Stimulated activated naive CD8-positive, alpha-beta T cell treated with anti-CD3 and anti-CD28 coated beads, Interleukin-15, Interleukin-2, amounts not matched to agents 100 ng/mL and 50 ng/mL, for 24 hours (primary cell): Measurements from ENCODE around the gene CTNNA3.

Experiments used
- H3K27ac Mint-ChIP-seq: one replicate; pipeline ENCODE4 v1.8.0; 2021; ENCODE audit warnings: mild to moderate bottlenecking, mixed read lengths
- H3K27me3 Mint-ChIP-seq: one replicate; pipeline ENCODE4 v1.8.0; 2021; ENCODE audit warnings: mixed read lengths
- H3K36me3 Mint-ChIP-seq: one replicate; pipeline ENCODE4 v1.8.0; 2021; ENCODE audit warnings: low read depth, mixed read lengths
- H3K4me1 Mint-ChIP-seq: one replicate; pipeline ENCODE4 v1.8.0; 2021; ENCODE audit warnings: low read depth, mixed read lengths
- H3K4me3 Mint-ChIP-seq: one replicate; pipeline ENCODE4 v1.8.0; 2021; ENCODE audit warnings: mild to moderate bottlenecking, mixed read lengths
- H3K9me3 Mint-ChIP-seq: one replicate; pipeline ENCODE4 v1.8.0; 2021; ENCODE audit warnings: mixed read lengths

Gene CTNNA3

DNA sequence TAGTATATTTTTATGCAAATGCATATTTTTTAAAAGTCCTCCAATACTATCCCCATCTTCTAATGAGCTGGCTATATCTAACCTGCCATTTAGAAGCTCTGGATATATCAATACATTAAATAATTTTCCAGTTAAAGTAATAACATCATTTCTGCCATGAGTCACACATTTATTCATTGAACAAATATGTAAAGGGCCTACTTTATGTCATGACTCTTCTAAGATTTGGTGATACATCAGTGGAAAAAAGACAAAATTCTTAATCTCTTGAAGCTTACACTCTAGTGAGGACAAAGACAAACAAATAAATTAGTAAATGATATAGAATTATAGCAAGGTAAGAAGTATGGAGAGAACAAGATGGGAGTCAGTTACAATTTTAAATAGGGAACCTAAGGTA, 1487.0 kb downstream of the CTNNA3 start:
- Mint-ChIP-seq H3K4me3 (no peak overlapping the region), H3K4me1 (no peaks in the 10 kb centered on the region), H3K36me3 (no peaks in the 10 kb centered on the region), H3K27ac (no peak overlapping the region), H3K27me3 (no peaks in the 10 kb centered on the region), H3K9me3 (no peaks in the 10 kb centered on the region)

DNA sequence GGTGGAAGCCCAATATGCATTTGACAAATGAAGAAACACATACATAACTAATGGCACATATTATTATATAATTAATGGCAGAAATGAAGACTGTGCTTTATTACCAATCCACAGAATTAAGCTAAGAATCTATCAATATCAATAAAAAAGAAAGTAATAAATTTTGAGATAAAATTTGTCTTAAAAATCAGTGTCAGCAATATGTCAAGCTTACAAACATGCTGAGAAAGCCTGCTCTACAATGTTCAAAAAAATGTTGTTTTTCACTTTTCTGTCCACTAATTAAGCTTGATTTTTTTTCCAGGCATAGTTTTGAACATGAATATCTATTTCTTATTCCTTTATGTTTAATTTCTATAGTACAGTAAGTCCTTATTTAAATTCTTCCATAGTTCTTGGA, 1491.2 kb downstream of the CTNNA3 start:
- H3K4me1 Mint-ChIP-seq, result no peaks in the 10 kb centered on the region
- no peaks in the 10 kb centered on the region for H3K9me3 Mint-ChIP-seq
- H3K27ac Mint-ChIP-seq, result no peak overlapping the region
- peaks cover 7% of the 10 kb centered on the region for H3K27me3 Mint-ChIP-seq
- H3K4me3 Mint-ChIP-seq, result no peak overlapping the region
- no peaks in the 10 kb centered on the region for H3K36me3 Mint-ChIP-seq

DNA sequence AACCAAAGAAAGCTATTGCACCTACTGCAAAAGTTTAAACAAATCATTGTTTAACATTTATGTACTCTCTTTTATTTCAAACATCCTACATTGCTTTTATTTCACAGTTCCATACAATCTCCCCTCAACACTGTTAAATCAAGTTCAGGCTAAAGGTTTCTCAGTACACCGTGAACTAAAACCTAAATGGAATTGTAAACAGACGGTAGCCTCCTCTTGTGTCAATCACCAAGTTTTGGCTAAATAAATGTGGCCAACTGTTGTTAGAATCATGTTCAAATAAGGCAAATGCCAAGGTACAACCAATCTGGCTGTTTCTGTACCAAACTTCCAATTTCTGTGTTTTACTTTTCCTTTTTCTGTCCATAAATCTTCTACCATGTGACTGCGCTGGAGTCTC, 1493.9 kb downstream of the CTNNA3 start:
- Mint-ChIP-seq H3K36me3 (no peaks in the 10 kb centered on the region), H3K4me1 (no peaks in the 10 kb centered on the region), H3K4me3 (no peak overlapping the region), H3K9me3 (no peaks in the 10 kb centered on the region), H3K27ac (no peak overlapping the region), H3K27me3 (peaks cover 7% of the 10 kb centered on the region)

DNA sequence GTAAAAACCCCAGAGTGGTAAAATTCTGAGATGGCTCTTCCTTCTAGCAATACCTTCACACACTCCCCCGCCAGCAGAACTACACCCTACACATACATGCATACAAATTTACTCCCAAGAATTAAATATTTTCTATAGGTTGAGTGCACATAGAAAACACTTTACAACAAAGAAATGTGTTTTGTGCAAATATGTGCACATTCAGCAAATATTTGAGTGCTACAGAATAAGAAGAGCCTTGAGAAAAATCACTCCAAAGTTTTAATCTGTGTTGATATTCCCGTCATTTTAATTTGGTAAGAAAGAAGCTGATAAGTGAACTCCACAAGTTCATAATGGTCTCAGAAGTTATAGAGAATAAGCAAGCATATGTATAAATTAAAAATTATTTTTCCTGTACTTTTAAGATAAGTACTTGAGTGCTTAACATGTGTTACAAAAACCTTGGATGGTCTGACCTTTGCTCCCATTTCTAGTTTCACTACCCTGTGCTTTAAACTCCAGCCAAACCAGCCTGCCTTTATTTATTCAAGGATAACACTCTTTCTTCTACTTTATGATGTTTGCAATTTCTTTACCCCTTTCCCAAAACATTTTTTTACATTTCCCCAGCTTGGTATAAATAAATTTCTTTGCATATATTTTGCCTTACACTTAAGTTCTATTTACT, 1503.7 kb downstream of the CTNNA3 start:
- H3K27ac Mint-ChIP-seq, result no peak overlapping the region
- H3K9me3 Mint-ChIP-seq, result no peaks in the 10 kb centered on the region
- no peaks in the 10 kb centered on the region for H3K27me3 Mint-ChIP-seq
- no peaks in the 10 kb centered on the region for H3K4me1 Mint-ChIP-seq
- H3K4me3 Mint-ChIP-seq, result no peak overlapping the region
- no peaks in the 10 kb centered on the region for H3K36me3 Mint-ChIP-seq

DNA sequence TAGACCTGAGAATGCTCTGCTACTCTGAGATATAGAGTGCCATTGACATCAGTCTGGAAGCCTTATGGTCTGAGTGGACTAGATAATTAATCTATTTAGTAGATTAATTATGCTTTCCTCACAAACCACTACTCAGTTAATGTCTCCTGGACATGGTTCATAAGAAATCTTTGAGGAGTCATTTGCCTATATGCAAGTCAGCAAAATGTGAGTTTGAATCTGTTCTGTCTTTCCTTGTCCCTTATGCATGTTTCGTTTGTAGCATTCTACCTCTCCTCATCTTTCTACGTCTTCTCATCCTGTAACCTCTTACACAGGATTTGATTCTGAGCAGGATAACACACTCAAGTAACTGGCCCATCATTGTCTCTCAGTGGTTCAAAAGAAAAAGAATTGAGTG, 1505.6 kb downstream of the CTNNA3 start:
- H3K4me1 Mint-ChIP-seq, result no peaks in the 10 kb centered on the region
- H3K9me3 Mint-ChIP-seq, result no peaks in the 10 kb centered on the region
- no peaks in the 10 kb centered on the region for H3K27me3 Mint-ChIP-seq
- no peak overlapping the region for H3K4me3 Mint-ChIP-seq
- H3K36me3 Mint-ChIP-seq, result no peaks in the 10 kb centered on the region
- H3K27ac Mint-ChIP-seq, result no peak overlapping the region

DNA sequence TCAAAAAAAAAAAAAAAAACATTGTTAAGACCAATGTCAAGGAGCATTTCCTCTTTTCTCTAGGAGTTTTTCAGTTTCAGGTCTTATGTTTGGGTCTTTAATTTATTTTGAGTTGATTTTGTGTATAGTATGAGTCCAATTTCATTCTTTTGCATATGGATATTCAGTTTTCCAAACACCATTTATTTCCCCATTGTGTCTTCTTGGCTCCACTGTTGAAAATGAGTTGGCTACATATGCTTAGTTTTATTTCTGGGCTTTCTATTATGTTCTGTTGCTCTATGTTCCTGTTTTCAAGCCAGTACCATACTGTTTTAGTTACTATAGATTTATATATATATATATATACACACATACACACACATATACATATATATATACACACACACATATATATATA, 1506.7 kb downstream of the CTNNA3 start:
- no peaks in the 10 kb centered on the region for H3K4me1 Mint-ChIP-seq
- no peak overlapping the region for H3K4me3 Mint-ChIP-seq
- no peak overlapping the region for H3K27ac Mint-ChIP-seq
- no peaks in the 10 kb centered on the region for H3K27me3 Mint-ChIP-seq
- H3K36me3 Mint-ChIP-seq, result no peaks in the 10 kb centered on the region
- no peaks in the 10 kb centered on the region for H3K9me3 Mint-ChIP-seq

DNA sequence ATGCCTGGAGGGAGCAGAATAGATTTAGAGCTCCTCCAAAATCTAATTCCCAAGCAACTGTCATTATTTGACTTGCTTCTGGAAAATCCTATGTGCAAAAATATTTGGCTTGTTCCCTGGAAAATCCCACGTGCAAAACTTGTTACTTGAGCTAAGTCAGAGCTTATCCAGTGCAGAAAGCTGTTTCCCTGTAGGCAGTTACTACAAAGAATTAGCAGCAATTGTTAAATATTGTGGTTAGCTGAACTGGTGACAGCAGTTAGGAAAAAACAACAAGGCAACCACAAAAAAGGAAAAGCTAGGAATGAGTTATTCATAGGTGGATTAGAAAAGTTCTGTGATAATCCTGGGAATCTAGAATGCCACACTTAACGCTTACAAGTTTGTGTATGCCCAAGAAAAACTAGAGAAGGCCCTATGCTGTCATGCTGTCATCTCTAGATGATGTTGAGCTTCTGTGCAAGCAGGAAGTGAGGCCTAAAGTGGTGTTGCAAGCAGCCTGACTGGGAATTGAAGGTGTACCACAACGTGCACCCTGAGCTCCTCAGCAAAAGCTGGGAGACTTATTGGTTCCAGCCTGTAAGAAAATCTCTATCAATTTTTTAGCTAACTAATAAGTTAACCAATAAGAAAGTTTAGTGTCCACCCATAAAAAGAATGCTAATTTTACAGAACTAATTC, 1508.8 kb downstream of the CTNNA3 start:
- Mint-ChIP-seq H3K4me3 (no peak overlapping the region), H3K9me3 (no peaks in the 10 kb centered on the region), H3K27ac (no peak overlapping the region)

DNA sequence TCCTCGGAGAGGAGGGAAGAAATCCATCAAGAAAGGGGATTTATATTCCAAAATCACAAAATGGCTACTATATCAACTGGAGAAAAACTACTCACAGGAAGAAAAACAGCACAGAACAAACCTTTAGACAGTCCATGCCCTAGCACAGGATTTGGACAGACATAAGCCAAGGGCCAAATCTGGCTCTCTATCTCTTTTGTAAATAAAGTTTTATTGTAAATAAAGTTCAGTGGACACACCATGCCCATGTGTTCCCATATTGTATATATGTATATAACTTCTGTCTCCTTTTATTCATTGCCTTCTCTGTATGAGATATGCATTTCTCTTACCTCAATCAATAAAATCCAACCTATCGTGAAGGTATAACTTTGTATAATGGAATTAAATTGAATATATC, 1513.0 kb downstream of the CTNNA3 start:
- Mint-ChIP-seq H3K9me3 (no peaks in the 10 kb centered on the region), H3K4me3 (no peak overlapping the region), H3K27me3 (no peaks in the 10 kb centered on the region), H3K36me3 (no peaks in the 10 kb centered on the region), H3K27ac (no peak overlapping the region), H3K4me1 (no peaks in the 10 kb centered on the region)

More for the DNA sequence above, 1508.8 kb downstream of the CTNNA3 start:
- Mint-ChIP-seq H3K36me3 (no peaks in the 10 kb centered on the region), H3K4me1 (no peaks in the 10 kb centered on the region), H3K27me3 (no peaks in the 10 kb centered on the region)

DNA sequence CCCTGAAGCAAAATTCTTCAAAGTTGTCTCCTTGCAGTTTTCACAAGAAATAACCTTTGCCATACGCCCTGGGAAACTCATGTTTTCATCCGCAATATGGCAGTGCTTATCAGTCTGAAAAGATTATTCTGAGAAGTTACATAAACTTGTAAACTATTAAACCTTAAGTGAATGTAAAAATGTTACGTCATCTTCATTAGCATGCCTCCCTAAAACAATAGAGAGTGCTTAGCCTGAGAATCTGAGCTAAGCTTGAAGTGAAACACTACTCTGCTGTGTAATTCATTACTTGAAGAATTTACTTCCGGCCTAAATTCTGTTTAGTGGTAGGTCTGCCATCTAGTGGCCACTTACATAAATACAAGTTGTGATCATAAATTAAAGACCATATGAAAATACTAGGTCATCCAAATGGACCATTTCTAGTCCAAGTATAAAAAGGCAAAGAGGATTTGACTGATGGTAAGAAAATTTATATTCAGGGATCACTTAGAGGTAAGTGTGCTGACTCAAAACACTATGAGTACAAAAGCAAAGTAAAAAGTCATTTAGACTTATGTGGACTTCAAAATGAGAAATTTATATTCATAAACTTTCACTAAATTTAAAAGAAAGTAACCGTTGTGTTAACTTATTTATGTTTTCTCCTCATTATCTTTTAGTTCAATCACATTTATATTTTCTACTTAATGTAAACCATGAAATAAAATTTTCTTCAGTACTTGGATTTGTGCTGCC, 1515.2 kb downstream of the CTNNA3 start:
- H3K27ac Mint-ChIP-seq, result no peak overlapping the region
- no peak overlapping the region for H3K4me3 Mint-ChIP-seq
- no peaks in the 10 kb centered on the region for H3K9me3 Mint-ChIP-seq
- no peaks in the 10 kb centered on the region for H3K4me1 Mint-ChIP-seq
- H3K36me3 Mint-ChIP-seq, result no peaks in the 10 kb centered on the region
- no peaks in the 10 kb centered on the region for H3K27me3 Mint-ChIP-seq

DNA sequence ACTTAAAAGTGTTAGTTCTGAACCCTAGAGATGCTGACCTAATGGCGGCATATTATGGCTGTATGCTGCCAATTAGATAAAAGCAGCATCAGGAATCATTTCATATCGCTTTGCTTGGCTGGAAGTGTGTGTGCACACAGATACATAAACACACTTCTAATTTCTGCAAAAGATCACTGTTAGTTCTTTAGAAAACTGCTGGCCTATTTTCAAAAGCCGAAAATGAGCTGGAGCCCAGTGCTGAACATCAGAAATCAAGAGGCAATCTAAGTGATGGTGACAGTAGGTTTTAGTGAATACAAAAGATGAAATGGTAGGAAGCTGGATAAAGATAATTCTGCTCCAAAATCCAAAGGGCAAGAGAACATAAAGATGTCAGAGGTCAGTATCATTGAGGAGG, 1516.0 kb downstream of the CTNNA3 start:
- H3K4me3 Mint-ChIP-seq, result no peak overlapping the region
- no peaks in the 10 kb centered on the region for H3K36me3 Mint-ChIP-seq
- H3K9me3 Mint-ChIP-seq, result no peaks in the 10 kb centered on the region
- H3K27me3 Mint-ChIP-seq, result no peaks in the 10 kb centered on the region
- H3K27ac Mint-ChIP-seq, result no peak overlapping the region
- H3K4me1 Mint-ChIP-seq, result no peaks in the 10 kb centered on the region

DNA sequence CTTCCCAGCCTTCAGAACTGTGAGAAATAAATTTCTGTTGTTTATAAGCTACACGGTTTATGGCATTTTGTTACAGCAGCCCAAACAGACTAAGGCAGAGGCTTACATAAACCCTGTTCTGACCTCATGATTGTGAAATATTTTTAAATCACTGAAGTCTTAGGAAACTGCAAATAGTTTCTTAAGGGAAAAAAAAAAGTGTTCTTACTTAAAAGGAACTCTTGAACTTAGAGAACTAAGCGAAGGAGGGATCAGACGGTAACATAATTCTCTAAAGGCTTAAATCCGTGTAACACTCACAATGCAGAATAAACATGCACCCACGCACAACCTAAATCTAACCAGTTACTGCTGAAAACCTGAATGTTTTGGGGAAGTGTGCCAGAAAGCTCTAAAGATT, 1519.2 kb downstream of the CTNNA3 start:
- Mint-ChIP-seq H3K27ac (no peak overlapping the region), H3K9me3 (no peaks in the 10 kb centered on the region), H3K4me1 (no peaks in the 10 kb centered on the region), H3K36me3 (no peaks in the 10 kb centered on the region), H3K4me3 (no peak overlapping the region), H3K27me3 (no peaks in the 10 kb centered on the region)

DNA sequence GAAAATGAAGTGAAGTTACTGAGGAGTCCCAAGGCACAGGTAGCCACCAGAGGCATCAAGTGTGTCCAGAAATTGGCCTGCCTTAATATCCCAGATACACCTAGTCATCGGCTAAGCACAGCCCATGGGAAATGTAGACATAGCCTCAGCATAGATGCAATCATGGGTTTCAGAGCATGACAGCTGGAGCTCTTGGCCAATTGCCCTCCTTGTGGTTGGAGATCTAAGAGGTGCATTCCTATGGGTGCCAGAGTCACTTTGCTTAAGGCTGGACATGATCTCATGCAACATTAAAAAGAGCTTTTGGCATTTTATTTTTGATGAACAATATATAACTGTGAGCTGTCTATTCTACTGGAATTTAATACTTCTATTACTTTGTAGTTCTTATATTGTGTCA, 1528.2 kb downstream of the CTNNA3 start:
- H3K27me3 Mint-ChIP-seq, result no peaks in the 10 kb centered on the region
- H3K36me3 Mint-ChIP-seq, result no peaks in the 10 kb centered on the region
- no peak overlapping the region for H3K4me3 Mint-ChIP-seq
- no peaks in the 10 kb centered on the region for H3K4me1 Mint-ChIP-seq
- no peaks in the 10 kb centered on the region for H3K9me3 Mint-ChIP-seq
- no peak overlapping the region for H3K27ac Mint-ChIP-seq

DNA sequence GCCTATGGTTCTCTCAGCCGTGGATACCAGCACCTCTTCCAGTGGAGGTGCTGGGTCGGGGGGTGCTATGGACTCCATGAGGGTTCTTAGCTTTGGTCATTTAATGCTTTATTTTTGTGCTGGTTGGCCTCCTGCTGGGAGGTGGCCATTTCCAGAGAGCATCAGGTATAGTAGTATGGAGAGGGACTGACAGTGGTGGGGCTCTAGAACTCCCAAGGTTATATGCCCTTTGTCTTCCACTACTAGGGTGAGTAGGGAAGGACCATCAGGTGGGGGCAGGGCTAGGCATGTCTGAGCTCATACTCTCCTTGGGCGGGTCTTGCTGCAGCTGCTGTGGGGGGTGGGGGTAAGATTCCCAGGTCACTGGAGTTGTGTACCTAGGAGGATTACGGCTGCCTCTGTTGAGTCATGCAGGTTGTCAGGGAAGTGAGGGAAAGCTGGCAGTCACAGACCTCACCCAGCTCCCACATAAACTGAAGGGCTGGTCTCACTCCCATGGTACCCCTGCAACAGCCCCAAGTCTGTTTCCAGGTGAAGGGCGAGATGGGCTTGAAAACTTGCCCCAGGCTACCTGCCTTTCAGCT, 1533.3 kb downstream of the CTNNA3 start:
- no peaks in the 10 kb centered on the region for H3K27me3 Mint-ChIP-seq
- H3K9me3 Mint-ChIP-seq, result peaks cover 7% of the 10 kb centered on the region
- no peak overlapping the region for H3K27ac Mint-ChIP-seq
- H3K4me3 Mint-ChIP-seq, result no peak overlapping the region
- H3K4me1 Mint-ChIP-seq, result no peaks in the 10 kb centered on the region
- H3K36me3 Mint-ChIP-seq, result no peaks in the 10 kb centered on the region

DNA sequence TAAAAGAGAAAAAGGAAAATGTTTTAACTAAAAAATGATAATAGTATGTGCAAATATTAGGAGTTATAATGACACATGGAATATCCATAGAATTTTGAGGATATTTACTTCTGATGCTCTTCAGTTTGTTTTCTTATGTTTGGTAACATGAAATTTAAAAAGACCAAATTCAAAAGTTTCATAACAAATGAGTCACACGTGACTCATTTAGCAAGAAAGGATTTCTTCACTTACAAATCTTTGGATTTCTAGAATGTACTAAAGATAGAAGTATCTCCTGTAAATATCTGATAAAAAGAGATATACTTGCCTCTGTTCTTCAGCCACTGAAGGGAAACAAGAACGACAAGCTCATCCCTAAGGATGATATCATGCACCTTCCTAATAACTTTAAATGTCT, 1544.6 kb downstream of the CTNNA3 start:
- H3K27me3 Mint-ChIP-seq, result no peaks in the 10 kb centered on the region
- H3K27ac Mint-ChIP-seq, result no peak overlapping the region
- no peak overlapping the region for H3K4me3 Mint-ChIP-seq
- H3K4me1 Mint-ChIP-seq, result no peaks in the 10 kb centered on the region
- no peaks in the 10 kb centered on the region for H3K36me3 Mint-ChIP-seq
- H3K9me3 Mint-ChIP-seq, result no peaks in the 10 kb centered on the region

DNA sequence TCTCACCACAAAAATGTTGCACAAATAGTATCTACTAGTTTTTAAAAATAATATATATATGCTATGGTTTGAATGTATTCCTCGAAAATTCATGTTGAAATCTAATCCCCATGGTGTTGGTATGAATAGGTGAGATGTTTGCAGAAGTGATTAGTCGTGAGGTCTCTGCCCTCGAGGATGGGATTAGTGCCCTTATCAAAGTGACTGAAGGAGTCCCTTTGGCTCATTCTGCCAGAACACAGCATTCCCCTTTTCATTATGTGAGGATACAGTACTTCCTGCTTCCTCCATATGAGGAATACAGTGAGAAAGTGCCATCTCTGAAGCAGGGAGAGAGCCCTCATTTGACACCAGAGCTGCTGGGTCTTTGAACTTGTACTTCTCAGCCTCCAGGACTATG, 1547.7 kb downstream of the CTNNA3 start:
- Mint-ChIP-seq H3K4me1 (no peaks in the 10 kb centered on the region), H3K9me3 (no peaks in the 10 kb centered on the region), H3K27ac (no peak overlapping the region), H3K36me3 (no peaks in the 10 kb centered on the region), H3K4me3 (no peak overlapping the region), H3K27me3 (no peaks in the 10 kb centered on the region)
